ENCODE data around the gene MCTS1.
"Not testable (repeated sequence)": the region's sequence is repeated elsewhere in the genome, so short reads cannot be mapped to it uniquely, and the experiment has no call there.

The MCTS1 gene

GRCh38 chrX:120629667-120630537 lies 26.0 kb downstream of the MCTS1 start, which contains the start of gene C1GALT1C1:
C1GALT1C1 (minus strand) TSS chrX:120630054; CDS start chrX:120627166, 2,888 bp downstream.
- peak; percentile 55 to 79 for DNase-seq

- no peak for DNase-seq
Measured at GRCh38 chrX:120638619-120639018, 34.7 kb downstream of the MCTS1 start.

- no peak for DNase-seq
Measured at GRCh38 chrX:120642871-120643270, 39.0 kb downstream of the MCTS1 start.

GRCh38 chrX:120647127-120647526 lies 43.2 kb downstream of the MCTS1 start:
- no peak for DNase-seq

GRCh38 chrX:120652256-120652655 lies 48.4 kb downstream of the MCTS1 start:
- DNase-seq = not testable (repeated sequence)

GRCh38 chrX:120653000-120653399 lies 49.1 kb downstream of the MCTS1 start:
- DNase-seq = no peak

GRCh38 chrX:120660637-120661036 lies 56.7 kb downstream of the MCTS1 start:
- no peak for DNase-seq

All from SW 1271 (cell line).